Esophagus muscularis mucosa (tissue), 3 donors: Measurements from ENCODE around the gene CDPF1.

ENCODE experiments used
- EP300 ChIP-seq: sonication (generic); formaldehyde crosslinking; IDR thresholded peaks from one replicate; pipeline ENCODE4 v1.6.1; 2017; ENCODE audit warnings: antibody characterized with exemption
- TF ChIP-seq, protein P1 (sequence below), 3 experiments: fragments of 200-600 bp in 2 of 3; fragments of 450-650 bp in 1 of 3; sonication (generic) in 2 of 3; IDR thresholded peaks; one replicate each; pipeline ENCODE4 v1.5.1; 2017 to 2019; ENCODE audit warnings: antibody characterized with exemption in 3 of 3, mild to moderate bottlenecking in 2 of 3, moderate library complexity in 1 of 3

DNA sequence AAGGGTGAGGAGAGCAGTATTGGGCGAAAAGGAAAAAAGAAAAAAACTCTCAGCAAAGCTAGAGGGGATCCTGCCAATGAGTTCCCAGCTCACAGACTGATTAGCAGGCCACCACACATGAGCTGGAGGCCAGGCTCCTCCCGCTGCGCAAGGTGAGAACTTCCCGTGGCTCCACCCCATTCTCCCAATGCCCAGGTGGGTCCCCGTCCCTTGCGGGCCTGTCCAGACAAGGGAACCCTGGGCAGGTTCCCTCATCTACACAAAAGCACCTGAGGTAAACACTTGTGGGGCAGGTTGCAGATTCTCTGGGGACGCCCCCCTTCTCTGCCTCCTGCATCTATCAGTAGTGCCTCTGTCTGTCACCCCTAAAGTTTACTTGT, 46.5 kb downstream of the CDPF1 start:
- TF ChIP-seq, protein P1, sequence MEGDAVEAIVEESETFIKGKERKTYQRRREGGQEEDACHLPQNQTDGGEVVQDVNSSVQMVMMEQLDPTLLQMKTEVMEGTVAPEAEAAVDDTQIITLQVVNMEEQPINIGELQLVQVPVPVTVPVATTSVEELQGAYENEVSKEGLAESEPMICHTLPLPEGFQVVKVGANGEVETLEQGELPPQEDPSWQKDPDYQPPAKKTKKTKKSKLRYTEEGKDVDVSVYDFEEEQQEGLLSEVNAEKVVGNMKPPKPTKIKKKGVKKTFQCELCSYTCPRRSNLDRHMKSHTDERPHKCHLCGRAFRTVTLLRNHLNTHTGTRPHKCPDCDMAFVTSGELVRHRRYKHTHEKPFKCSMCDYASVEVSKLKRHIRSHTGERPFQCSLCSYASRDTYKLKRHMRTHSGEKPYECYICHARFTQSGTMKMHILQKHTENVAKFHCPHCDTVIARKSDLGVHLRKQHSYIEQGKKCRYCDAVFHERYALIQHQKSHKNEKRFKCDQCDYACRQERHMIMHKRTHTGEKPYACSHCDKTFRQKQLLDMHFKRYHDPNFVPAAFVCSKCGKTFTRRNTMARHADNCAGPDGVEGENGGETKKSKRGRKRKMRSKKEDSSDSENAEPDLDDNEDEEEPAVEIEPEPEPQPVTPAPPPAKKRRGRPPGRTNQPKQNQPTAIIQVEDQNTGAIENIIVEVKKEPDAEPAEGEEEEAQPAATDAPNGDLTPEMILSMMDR (IDR thresholded peaks at IDR 0.05): no peak
- no peak for TF ChIP-seq EP300
